ENCODE measurements around the gene OR4X1.
"Not testable (repeated sequence)": the region's sequence is repeated elsewhere in the genome, so short reads cannot be mapped to it uniquely, and the experiment has no call there.

The OR4X1 gene

DNA sequence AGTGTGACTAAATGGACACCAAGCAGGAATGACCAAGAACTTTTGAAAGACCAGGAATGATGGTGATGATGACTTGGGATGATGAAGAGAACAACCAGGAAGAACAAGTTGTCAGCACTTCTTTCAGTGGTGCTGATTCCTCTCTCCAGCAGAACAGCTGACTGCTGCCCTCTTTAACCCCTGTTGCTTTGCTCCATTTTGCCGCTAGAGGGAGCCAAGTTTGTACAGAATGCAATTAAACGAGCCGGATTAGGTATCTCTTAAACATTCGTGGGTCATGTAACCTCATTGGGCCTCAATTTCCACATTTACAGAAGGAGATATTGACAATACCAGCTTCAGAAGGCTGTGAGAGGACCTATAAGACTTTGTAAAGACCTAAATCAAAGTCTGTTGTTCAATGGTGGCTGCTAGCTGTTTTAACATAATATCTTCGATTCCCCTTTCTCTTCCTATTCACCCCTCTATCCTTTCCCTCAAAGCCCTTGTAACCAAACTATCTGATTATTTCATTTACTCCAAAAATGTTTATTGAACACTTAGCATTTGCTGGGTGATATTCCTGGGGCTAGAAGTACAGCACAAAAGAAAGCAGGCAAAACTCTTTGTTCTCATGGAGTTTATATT is 44.2 kb downstream of the OR4X1 start:
- Histone ChIP-seq H3K4me2 (ENCODE audit: low read length) (no peak overlapping the region), H3K4me3 (ENCODE audit: low read length) (no peak overlapping the region), H3K27me3 (ENCODE audit: control insufficient read depth, insufficient read depth, low read length) (no peaks in the 10 kb centered on the region), H3K36me3 (ENCODE audit: insufficient read depth, low read length) (no peaks in the 10 kb centered on the region), H3K9me3 (replicated peaks; ENCODE audit: low read length) (no peaks in the 10 kb centered on the region), H3K4me1 (ENCODE audit: control insufficient read depth, insufficient read depth, low read length) (no peaks in the 10 kb centered on the region), H3K9ac (ENCODE audit: low read depth, low read length) (no peak overlapping the region)

DNA sequence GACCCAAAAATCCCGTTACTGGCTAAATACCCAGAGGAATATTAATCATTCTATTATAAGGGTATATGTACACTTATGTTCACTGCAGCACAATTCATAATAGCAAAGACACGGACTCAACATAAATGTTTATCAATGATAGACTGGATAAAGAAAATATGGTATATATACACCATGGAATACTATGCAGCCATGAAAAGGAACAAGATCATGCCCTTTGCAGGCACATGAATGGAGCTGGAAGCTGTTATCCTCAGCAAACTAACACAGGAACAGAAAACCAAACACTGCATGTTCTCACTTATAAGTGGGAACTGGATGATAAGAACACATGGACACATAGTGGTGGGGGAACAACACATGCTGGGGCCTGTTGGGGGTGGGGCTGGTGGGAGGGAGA is 49.9 kb downstream of the OR4X1 start:
- H3K4me3 ChIP-seq (ENCODE audit: low read length); H3K4me1 ChIP-seq (ENCODE audit: control insufficient read depth, insufficient read depth, low read length); H3K36me3 ChIP-seq (ENCODE audit: insufficient read depth, low read length); H3K4me2 ChIP-seq (ENCODE audit: low read length); H3K9me3 ChIP-seq (replicated peaks; ENCODE audit: low read length); H3K9ac ChIP-seq (ENCODE audit: low read depth, low read length); H3K27me3 ChIP-seq (ENCODE audit: control insufficient read depth, insufficient read depth, low read length): not testable (repeated sequence)
